ENCODE measurements around the gene KRT23. TPM values are rescaled to one million over a fixed set of nuclear protein-coding genes. Genes with fewer than 3 reads are reported as not detected.

Gene KRT23
- polyA plus RNA-seq, 1 experiment, result 0.06 TPM

- no peak overlapping the region for H3K27ac ChIP-seq (ENCODE audit: low read depth, low read length)
- H3K4me3 ChIP-seq (ENCODE audit: low read depth, low read length), result no peak overlapping the region
- H3K27me3 ChIP-seq (ENCODE audit: control insufficient read depth, insufficient read depth, low read length), result no peaks in the 10 kb centered on the region
- peaks cover 5% of the 10 kb centered on the region; the same call in 1 of the 2 replicates for H3K9me3 ChIP-seq (ENCODE audit: control insufficient read depth, insufficient read depth, low read length)
- CTCF ChIA-PET, result interaction anchor here (0.6 kb wide), 1 partner anchor 612 kb away, joined by 3 read pairs; no protein-coding TSS in a partner anchor
- POLR2A ChIA-PET, result no interaction called here
- no peak for TF ChIP-seq CTCF (IDR thresholded peaks at IDR 0.05; ENCODE audit: low read depth, low read length)
- no peak for DNase-seq (ENCODE audit: low read depth, low spot score)
Measured at GRCh38 chr17:40936976-40937375, 470 bp downstream of the KRT23 start.

DNA sequence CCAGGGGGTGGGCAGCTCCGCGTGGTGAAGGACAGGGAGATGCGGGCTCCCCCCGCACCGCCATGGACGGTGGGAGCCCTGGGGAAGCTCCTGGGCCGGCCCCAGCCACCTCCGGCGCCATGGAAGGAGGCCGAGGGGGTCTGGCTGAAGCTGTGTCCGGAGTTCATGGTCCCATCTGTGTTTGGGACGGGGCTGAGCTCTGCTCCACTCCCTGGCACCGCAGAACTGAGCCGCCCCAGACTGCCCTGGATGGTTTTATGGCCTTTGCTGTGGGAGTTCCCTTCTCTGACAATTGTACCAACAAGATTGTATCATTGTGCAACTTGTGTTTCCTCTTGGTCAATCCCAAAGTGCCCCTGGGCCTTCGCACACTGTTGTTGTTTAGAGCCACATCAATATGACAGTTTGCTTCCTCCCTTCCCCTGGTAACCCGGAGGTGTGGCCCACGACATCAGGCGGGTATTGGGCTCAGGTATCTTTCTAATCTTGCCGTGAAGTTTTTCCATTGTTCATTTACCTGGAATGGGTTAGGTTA is 942 bp downstream of the KRT23 start:
- no peak overlapping the region for H3K27ac ChIP-seq (ENCODE audit: low read depth, low read length)
- H3K9me3 ChIP-seq (ENCODE audit: control insufficient read depth, insufficient read depth, low read length), result peaks cover 5% of the 10 kb centered on the region; the same call in 1 of the 2 replicates
- CTCF ChIA-PET, result interaction anchor here (0.6 kb wide), 1 partner anchor 612 kb away, joined by 3 read pairs; no protein-coding TSS in a partner anchor
- no peaks in the 10 kb centered on the region for H3K27me3 ChIP-seq (ENCODE audit: control insufficient read depth, insufficient read depth, low read length)
- TF ChIP-seq CTCF (IDR thresholded peaks at IDR 0.05; ENCODE audit: low read depth, low read length), result no peak
- POLR2A ChIA-PET, result no interaction called here
- DNase-seq (ENCODE audit: low read depth, low spot score), result no peak
- H3K4me3 ChIP-seq (ENCODE audit: low read depth, low read length), result no peak overlapping the region

DNA sequence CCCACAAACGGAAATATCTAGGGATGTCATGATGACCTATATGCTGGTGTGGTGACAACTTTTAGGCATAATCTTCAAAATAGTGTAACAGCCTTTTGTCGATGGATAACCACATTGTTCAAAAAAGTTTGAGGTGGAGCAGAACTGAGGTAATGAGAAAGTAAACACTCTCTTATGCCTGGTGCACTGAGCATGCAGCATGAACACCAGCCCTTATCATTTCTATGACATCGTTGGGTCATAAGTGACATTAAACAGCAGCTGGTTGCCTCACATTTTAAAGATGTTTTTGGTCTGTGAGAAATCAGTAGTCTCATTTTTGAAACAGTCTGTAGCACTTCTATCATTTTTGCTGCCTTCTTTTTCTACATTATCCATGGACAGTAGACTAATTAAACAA is 1.8 kb downstream of the KRT23 start:
- H3K27ac ChIP-seq (ENCODE audit: low read depth, low read length), result no peak overlapping the region
- H3K9me3 ChIP-seq (ENCODE audit: control insufficient read depth, insufficient read depth, low read length), result peaks cover 5% of the 10 kb centered on the region; the same call in 1 of the 2 replicates
- no peak for DNase-seq (ENCODE audit: low read depth, low spot score)

DNA sequence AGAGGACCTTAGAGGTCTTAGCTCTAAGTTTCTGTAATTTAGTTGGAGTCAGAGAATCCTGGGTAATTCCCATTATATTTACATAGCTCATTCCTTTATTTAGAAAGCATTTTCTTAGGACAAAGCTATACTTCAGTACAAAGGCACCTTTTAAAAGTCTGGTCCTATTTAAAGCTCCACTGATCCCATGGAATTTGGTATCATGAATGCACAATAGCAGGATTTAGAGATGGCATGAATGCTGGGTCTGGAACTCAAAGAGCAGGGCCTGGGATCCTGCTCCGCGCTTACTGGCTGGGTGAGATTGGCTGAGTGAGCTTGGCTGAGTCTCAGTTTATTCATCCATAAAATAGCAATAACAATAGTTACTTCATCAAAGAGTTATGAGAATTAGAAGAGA is 4.8 kb downstream of the KRT23 start:
- no peak overlapping the region for H3K4me3 ChIP-seq (ENCODE audit: low read depth, low read length)
- no peak for TF ChIP-seq CTCF (IDR thresholded peaks at IDR 0.05; ENCODE audit: low read depth, low read length)
- no peak overlapping the region for H3K27ac ChIP-seq (ENCODE audit: low read depth, low read length)
- ChIA-PET POLR2A (no interaction called here), CTCF (interaction anchor here (0.6 to 1.7 kb wide), 2 partner anchors 617 to 716 kb away, joined by 8 to 9 read pairs; no protein-coding TSS in a partner anchor)
- H3K27me3 ChIP-seq (ENCODE audit: control insufficient read depth, insufficient read depth, low read length), result no peaks in the 10 kb centered on the region
- H3K9me3 ChIP-seq (ENCODE audit: control insufficient read depth, insufficient read depth, low read length), result peaks cover 5% of the 10 kb centered on the region; the same call in 1 of the 2 replicates
- DNase-seq (ENCODE audit: low read depth, low spot score), result no peak

More for the DNA sequence above, 1.8 kb downstream of the KRT23 start:
- ChIA-PET POLR2A (no interaction called here), CTCF (no interaction called here)
- no peak for TF ChIP-seq CTCF (IDR thresholded peaks at IDR 0.05; ENCODE audit: low read depth, low read length)
- Histone ChIP-seq H3K27me3 (ENCODE audit: control insufficient read depth, insufficient read depth, low read length) (no peaks in the 10 kb centered on the region), H3K4me3 (ENCODE audit: low read depth, low read length) (no peak overlapping the region)

GRCh38 chr17:40931311-40931710 is 6.1 kb downstream of the KRT23 start:
- ChIA-PET CTCF (no interaction called here), POLR2A (no interaction called here)
- H3K27ac ChIP-seq (ENCODE audit: low read depth, low read length), result no peak overlapping the region
- peaks cover 2% of the 10 kb centered on the region; the same call in 1 of the 2 replicates for H3K9me3 ChIP-seq (ENCODE audit: control insufficient read depth, insufficient read depth, low read length)
- TF ChIP-seq CTCF (IDR thresholded peaks at IDR 0.05; ENCODE audit: low read depth, low read length), result no peak
- H3K4me3 ChIP-seq (ENCODE audit: low read depth, low read length), result no peak overlapping the region
- no peaks in the 10 kb centered on the region for H3K27me3 ChIP-seq (ENCODE audit: control insufficient read depth, insufficient read depth, low read length)
- DNase-seq (ENCODE audit: low read depth, low spot score), result no peak
